HG03135 (cell line): Measurements from ENCODE around the gene CDK8.
"Not testable (repeated sequence)": the region's sequence is repeated elsewhere in the genome, so short reads cannot be mapped to it uniquely, and the experiment has no call there.

Experiments used
- ATAC-seq: cut with Tn5 transposase; IDR thresholded peaks from one replicate; pipeline ENCODE4 v1.9.1; 2021; ENCODE audit warnings: mild to moderate bottlenecking, moderate library complexity; ENCODE audit not compliant: unreplicated experiment

The CDK8 gene

DNA sequence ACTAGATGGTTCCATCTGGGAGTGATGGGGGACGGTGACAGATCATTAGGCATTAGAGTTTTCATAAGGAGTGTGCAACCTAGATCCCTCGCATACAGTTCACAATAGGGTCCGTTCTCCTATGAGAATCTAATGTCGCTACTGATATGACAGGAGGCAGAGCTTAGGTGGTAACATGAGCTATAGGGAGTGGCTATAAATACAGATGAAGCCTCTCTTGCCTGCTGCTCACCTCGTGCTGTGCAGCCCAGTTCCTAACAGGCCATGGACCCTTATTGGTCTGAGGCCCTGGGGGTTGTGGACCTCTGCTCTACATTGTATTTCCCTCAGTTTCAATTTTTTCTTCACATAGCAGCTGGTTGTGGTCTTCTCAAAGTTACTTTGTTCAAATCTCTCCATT is 56.5 kb downstream of the CDK8 start:
- no peak for ATAC-seq

- not testable (repeated sequence) for ATAC-seq
Measured at GRCh38 chr13:26312019-26312418, 58.1 kb downstream of the CDK8 start.

DNA sequence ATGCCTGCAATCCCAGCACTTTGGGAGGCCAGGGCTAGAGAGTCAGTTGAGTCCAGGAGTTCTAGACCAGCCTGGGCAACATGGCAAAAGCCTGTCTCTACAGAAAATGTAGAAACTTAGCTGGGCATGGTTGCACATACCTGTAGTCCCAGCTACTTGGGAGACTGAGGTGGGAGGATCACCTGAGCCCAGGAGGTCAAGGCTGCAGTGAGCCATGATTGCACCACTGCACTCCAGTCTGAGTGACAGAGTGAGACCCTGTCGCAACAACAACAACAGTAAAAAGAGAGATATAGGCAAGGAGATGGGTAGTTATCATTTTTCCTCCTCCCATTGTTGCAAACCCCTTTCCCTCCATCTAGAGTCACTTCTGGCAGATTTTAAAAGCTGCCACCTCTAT is 62.2 kb downstream of the CDK8 start:
- ATAC-seq, result not testable (repeated sequence)

GRCh38 chr13:26320766-26321165 is 66.8 kb downstream of the CDK8 start:
- no peak for ATAC-seq

DNA sequence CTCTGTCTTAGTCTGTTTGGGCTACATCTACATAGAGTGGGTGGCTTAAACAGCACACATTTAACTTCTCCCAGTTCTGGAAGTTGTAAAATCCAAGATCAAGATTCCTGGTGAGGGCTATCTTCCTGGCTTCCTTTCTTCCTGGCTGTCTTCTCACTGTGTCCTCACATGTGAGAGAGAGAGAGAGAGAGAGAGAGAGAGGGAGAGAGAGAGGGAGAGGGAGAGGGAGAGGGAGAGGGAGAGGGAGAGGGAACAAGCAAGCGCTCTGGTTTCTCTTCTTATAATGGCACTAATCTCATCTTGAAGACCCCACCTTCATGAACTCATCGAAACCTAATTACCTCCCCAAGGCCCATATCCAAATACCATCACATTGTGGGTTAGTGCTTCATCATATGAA is 69.2 kb downstream of the CDK8 start:
- no peak for ATAC-seq

GRCh38 chr13:26323764-26324163 is 69.8 kb downstream of the CDK8 start:
- no peak for ATAC-seq

DNA sequence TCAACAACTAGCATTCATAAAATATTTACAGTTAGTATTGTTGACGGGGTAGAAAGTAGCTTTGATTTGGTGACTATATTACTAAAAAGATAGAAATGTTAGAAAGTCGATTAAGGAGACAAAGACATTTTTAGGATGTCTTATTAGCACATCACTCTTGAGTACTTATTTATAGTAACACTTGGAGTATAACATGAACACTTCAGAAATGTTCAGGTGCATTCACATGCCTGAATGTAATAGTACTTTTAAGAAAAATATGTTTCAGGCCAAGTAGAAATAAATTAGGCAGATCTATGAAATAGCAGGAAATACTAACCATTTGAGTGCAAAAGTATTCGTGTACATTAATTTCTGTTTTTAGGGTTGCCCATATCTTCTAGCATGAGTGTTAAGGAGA is 70.4 kb downstream of the CDK8 start:
- no peak for ATAC-seq

DNA sequence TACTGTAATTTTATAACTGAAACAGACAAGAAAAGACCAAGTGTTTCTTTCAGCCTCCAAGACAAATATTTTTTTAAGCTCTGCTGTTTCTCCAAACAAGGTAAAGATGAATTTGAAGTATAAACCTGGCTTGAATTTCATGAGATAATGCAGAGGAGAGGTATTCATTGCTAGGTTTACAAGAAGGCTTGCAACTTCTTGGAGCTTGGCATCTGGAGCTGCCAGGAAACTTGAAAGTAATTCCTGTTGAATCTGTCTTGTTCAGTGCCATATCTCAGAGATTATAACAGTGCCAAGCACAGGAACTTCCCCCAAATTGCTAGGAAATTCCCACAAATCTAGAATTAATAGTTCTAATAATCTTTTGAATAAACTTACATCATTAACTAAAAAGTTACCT is 70.9 kb downstream of the CDK8 start:
- ATAC-seq, result no peak

DNA sequence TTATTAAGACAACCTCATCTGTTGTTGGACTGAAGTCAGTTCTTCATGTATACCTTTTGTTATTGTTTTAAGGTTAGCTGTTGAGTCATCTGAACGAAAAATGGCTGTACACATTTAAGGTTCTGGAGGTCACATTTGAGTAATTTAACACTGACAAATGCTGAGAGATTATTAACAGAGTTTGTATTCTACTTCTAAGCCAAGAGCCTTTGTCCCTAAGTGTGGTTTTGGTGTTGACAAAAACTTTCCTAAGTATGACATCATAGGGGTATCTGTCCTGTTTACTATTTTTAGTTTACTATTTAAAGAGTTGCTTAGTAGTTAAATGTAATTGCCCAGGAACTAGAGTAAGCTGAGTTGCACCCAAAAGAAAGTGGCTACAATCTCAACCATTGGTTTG is 71.9 kb downstream of the CDK8 start:
- ATAC-seq, result peak; percentile 69

DNA sequence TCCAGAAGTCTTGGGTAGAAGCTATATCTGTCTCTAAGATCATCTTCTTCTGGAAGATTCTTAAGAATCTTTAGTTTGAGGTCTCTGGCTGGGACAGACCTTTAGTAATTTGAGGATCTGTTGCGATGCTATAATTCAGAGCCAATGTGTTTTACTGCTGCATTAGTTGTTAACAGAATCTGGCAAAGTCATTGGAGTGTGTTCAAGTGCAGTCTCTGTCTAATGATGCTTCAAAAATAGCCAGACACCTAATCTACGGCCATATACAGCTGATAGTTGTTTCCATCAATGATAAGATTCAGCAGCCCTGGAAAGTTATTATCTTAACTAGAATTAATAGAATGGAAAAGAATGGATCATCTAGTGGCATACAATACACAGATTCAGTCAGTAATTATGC is 72.6 kb downstream of the CDK8 start:
- ATAC-seq, result peak; percentile 5

GRCh38 chr13:26327940-26328725 is 74.2 kb downstream of the CDK8 start:
- ATAC-seq, result no peak

GRCh38 chr13:26335158-26335557 is 81.2 kb downstream of the CDK8 start:
- ATAC-seq, result no peak

GRCh38 chr13:26340807-26341206 is 86.9 kb downstream of the CDK8 start:
- no peak for ATAC-seq

GRCh38 chr13:26342898-26343297 is 89.0 kb downstream of the CDK8 start:
- no peak for ATAC-seq

GRCh38 chr13:26343816-26344215 is 89.9 kb downstream of the CDK8 start:
- no peak for ATAC-seq

- no peak for ATAC-seq
Measured at GRCh38 chr13:26344980-26345379, 91.1 kb downstream of the CDK8 start.

DNA sequence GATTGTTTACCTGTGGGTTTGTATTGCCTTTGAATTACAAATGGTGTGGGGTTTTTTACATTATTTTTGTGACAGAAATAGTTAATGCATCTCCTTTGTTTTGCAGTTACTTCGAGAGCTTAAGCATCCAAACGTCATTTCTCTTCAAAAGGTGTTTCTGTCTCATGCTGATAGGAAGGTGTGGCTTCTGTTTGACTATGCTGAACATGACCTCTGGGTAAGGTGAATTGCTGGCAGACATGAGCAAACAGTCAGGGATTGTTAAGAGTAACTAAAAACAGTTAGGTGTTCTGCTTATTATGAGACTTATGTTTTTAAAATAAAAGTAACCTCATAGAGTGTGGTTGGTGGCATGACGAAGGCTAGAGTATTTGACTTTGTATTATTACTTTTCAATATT is 95.0 kb downstream of the CDK8 start:
- ATAC-seq, result no peak

- ATAC-seq, result no peak
Measured at GRCh38 chr13:26362261-26362660, 108.3 kb downstream of the CDK8 start.

GRCh38 chr13:26370553-26370952 is 116.6 kb downstream of the CDK8 start:
- no peak for ATAC-seq

GRCh38 chr13:26372747-26373146 is 118.8 kb downstream of the CDK8 start:
- ATAC-seq, result no peak

DNA sequence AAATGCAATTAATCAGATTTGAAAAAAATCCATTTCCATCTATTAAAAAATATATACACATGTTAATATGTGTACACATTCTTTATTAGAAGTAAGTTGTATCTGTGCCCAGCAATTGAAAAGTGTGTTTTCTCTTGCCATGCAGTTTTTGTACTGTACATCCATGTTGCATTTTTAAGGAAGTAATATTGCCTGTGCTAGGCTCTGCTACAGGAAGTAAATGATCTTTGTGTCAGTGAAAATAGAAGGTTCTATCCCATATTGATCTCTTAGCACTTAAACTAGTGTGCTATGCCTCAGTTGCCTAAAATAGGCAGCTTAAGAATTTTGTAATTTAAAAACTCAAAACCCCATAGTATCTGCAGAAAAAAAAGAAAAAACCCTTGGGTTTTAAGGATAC is 122.5 kb downstream of the CDK8 start:
- ATAC-seq, result no peak

DNA sequence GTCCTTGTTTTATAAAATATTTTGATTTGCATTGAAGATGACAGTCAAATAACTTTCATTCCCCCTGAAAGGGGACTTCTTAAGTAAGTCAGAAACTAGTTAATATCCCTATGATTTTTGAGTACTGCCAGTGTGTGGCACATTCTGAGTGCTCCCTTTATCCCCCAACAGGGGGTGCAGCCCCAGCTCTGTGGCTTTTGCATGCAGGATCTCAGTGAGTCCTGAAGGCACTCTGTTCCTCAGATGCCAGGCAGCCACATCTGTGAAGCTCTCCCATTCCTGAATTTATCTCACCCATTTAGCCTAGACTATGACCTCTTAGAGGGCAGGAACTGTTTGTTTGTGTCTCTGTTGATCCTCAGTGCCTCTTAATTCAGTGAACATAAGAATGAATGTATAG is 123.1 kb downstream of the CDK8 start:
- peak; percentile 63 for ATAC-seq

- no peak for ATAC-seq
Measured at GRCh38 chr13:26378116-26378515, 124.2 kb downstream of the CDK8 start.
